DOHH2 (cell line): ENCODE measurements around the gene FOXN3.

ENCODE experiments used
- H3F3A ChIP-seq: fragments of 200-600 bp; sonication (generic), shearing (Covaris generic); 2 replicates; pipeline ENCODE4 v1.6.0; 2016; ENCODE audit warnings: antibody characterized with exemption, mild to moderate bottlenecking; ENCODE audit not compliant: control insufficient read depth, insufficient read depth
- H3K27ac ChIP-seq: fragments of 200-600 bp; sonication (generic); 2 replicates; pipeline ENCODE4 v1.5.1; 2014; ENCODE audit warnings: low read depth, mild to moderate bottlenecking, low read length, moderate library complexity
- H3K27me3 ChIP-seq: fragments of 200-600 bp; sonication (generic); 2 replicates; pipeline ENCODE4 v1.6.1; 2014; ENCODE audit warnings: mild to moderate bottlenecking, low read length, mixed read lengths; ENCODE audit not compliant: control insufficient read depth
- H3K36me3 ChIP-seq: fragments of 200-600 bp; sonication (generic); 2 replicates; pipeline ENCODE4 v1.6.1; 2014; ENCODE audit warnings: mild to moderate bottlenecking, low read length, moderate library complexity, mixed read lengths; ENCODE audit not compliant: control insufficient read depth
- H3K4me1 ChIP-seq: fragments of 200-600 bp; sonication (generic); 2 replicates; pipeline ENCODE4 v1.6.1; 2014; ENCODE audit warnings: mild to moderate bottlenecking, low read length, mixed read lengths; ENCODE audit not compliant: control insufficient read depth
- H3K4me2 ChIP-seq: fragments of 200-600 bp; sonication (generic); 2 replicates; pipeline ENCODE4 v1.6.0; 2014; ENCODE audit warnings: mild to moderate bottlenecking, low read length, moderate library complexity
- H3K4me3 ChIP-seq: fragments of 200-600 bp; sonication (generic); 2 replicates; pipeline ENCODE4 v1.5.1; 2014; ENCODE audit warnings: mild to moderate bottlenecking, low read length, mixed read lengths
- H3K79me2 ChIP-seq: fragments of 200-600 bp; sonication (generic); 2 replicates; pipeline ENCODE4 v1.6.1; 2014; ENCODE audit warnings: mild to moderate bottlenecking, low read length, mixed read lengths; ENCODE audit not compliant: control insufficient read depth
- H3K9me2 ChIP-seq: fragments of 200-600 bp; sonication (generic); replicated peaks from 2 replicates; pipeline ENCODE4 v1.6.1; 2014; ENCODE audit warnings: mild to moderate bottlenecking, low read length, mixed read lengths; ENCODE audit not compliant: control insufficient read depth
- H3K9me3 ChIP-seq: fragments of 200-600 bp; sonication (generic); 2 replicates; pipeline ENCODE4 v1.6.1; 2014; ENCODE audit warnings: antibody characterized with exemption, low read length, mixed read lengths; ENCODE audit not compliant: control insufficient read depth, insufficient read depth
- H4K20me1 ChIP-seq: fragments of 200-600 bp; sonication (generic); 2 replicates; pipeline ENCODE4 v1.6.0; 2014; ENCODE audit warnings: low read depth, mild to moderate bottlenecking, antibody characterized with exemption, low read length, moderate library complexity; ENCODE audit not compliant: control insufficient read depth, insufficient read depth
- EZH2phosphoT487 ChIP-seq: fragments of 200-600 bp; sonication (generic); IDR thresholded peaks from 2 replicates; pipeline ENCODE4 v1.6.1; 2017; ENCODE audit warnings: borderline replicate concordance, mild to moderate bottlenecking, antibody characterized with exemption, low read length, moderate library complexity, mixed read lengths
- TF ChIP-seq, protein P1 (sequence below): fragments of 200-600 bp; sonication (generic); IDR thresholded peaks from one replicate; pipeline ENCODE4 v1.5.1; 2014; ENCODE audit warnings: antibody characterized with exemption, mild to moderate bottlenecking, low read depth, low read length; ENCODE audit not compliant: poor library complexity, severe bottlenecking

FOXN3 gene

DNA sequence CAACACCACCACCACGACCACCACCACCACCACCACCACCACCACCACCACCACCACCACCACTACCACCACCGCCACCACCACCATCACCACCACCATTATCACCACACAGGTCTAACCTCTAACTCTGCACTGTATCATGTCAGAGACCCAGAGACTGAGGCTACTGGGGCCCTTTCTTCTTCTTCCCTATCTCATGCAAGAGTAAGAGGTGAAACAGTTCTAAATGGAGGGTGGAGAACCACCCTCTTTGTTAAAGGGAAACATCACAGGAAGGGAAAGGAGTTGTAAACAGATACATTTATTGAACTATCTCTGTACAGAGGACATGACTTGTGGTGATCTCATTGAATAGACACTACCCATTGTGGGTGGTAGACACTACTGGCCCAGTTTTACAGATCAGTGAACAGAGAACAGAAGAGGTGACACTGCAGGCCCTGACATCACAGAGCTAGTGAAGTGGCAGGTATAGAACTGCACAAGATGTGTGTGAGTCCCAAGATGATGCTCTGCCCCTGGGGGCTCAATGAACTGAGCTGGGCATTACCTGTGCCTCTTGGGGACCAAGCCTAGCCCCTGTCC lies 91.6 kb downstream of the FOXN3 start:
- TF ChIP-seq, protein P1, sequence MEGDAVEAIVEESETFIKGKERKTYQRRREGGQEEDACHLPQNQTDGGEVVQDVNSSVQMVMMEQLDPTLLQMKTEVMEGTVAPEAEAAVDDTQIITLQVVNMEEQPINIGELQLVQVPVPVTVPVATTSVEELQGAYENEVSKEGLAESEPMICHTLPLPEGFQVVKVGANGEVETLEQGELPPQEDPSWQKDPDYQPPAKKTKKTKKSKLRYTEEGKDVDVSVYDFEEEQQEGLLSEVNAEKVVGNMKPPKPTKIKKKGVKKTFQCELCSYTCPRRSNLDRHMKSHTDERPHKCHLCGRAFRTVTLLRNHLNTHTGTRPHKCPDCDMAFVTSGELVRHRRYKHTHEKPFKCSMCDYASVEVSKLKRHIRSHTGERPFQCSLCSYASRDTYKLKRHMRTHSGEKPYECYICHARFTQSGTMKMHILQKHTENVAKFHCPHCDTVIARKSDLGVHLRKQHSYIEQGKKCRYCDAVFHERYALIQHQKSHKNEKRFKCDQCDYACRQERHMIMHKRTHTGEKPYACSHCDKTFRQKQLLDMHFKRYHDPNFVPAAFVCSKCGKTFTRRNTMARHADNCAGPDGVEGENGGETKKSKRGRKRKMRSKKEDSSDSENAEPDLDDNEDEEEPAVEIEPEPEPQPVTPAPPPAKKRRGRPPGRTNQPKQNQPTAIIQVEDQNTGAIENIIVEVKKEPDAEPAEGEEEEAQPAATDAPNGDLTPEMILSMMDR = no peak
- no peak for TF ChIP-seq EZH2phosphoT487
- no peaks in the 10 kb centered on the region for H3K9me3 ChIP-seq
- H3K36me3 ChIP-seq = 0 out of 2 replicates have a peak, but pooled peaks cover 3% of the 10 kb centered on the region

DNA sequence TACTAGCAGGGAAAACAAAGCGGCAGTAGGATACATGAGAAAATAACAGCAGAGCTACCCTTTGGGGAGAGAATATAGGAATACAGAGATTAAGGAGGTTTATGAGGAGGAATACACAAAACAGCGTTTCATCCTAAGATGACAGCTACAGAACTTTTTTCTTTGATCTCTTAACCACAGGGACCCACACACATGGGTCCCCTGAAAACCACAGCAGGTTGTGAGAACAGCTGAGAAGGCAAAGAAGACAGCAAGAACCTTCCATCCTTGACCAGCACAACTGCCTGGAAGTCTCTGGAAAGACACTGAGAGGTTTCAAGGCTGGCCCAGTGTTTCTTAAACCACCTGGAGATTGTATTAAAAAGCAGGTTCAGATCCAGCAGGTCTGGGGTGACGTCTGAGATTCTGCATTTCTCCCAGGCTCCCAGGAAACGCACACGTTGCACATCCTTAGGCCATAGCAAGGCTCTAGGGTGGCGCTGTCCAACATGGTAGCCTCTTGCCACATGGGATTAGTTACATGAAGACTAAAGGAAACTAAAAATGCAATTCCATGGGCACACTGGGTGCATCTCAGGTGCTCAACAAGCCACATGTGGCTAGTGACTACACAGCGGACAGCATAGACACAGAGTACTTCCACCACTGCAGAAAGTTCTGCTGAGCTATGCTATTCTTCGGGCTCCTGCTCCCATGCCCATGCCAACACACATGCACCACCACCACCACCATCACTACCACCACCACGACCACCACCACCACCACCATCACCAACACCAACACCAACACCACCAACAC lies 92.3 kb downstream of the FOXN3 start:
- Histone ChIP-seq H3K4me2 (peak overlapping the region; percentile 2; the same call in 1 of the 2 replicates), H3K9me3 (no peaks in the 10 kb centered on the region), H4K20me1 (no peaks in the 10 kb centered on the region), H3K27me3 (no peaks in the 10 kb centered on the region), H3K79me2 (peaks cover 18% of the 10 kb centered on the region), H3K36me3 (0 out of 2 replicates have a peak, but pooled peaks cover 3% of the 10 kb centered on the region), H3K27ac (no peak overlapping the region), H3K4me3 (no peak overlapping the region), H3F3A (no peaks in the 10 kb centered on the region), H3K4me1 (peaks cover 49% of the 10 kb centered on the region), H3K9me2 (no peaks in the 10 kb centered on the region)
- TF ChIP-seq, protein P1 = no peak
- no peak for TF ChIP-seq EZH2phosphoT487

More for the DNA sequence above, 91.6 kb downstream of the FOXN3 start:
- no peak overlapping the region for H3K27ac ChIP-seq
- peaks cover 24% of the 10 kb centered on the region for H3K79me2 ChIP-seq
- no peaks in the 10 kb centered on the region for H3K9me2 ChIP-seq
- no peaks in the 10 kb centered on the region for H3K27me3 ChIP-seq
- H3K4me2 ChIP-seq = no peak overlapping the region
- no peak overlapping the region for H3K4me3 ChIP-seq
- no peaks in the 10 kb centered on the region for H4K20me1 ChIP-seq
- peaks cover 56% of the 10 kb centered on the region for H3K4me1 ChIP-seq
- H3F3A ChIP-seq = peaks cover 2% of the 10 kb centered on the region; the same call in 1 of the 2 replicates

DNA sequence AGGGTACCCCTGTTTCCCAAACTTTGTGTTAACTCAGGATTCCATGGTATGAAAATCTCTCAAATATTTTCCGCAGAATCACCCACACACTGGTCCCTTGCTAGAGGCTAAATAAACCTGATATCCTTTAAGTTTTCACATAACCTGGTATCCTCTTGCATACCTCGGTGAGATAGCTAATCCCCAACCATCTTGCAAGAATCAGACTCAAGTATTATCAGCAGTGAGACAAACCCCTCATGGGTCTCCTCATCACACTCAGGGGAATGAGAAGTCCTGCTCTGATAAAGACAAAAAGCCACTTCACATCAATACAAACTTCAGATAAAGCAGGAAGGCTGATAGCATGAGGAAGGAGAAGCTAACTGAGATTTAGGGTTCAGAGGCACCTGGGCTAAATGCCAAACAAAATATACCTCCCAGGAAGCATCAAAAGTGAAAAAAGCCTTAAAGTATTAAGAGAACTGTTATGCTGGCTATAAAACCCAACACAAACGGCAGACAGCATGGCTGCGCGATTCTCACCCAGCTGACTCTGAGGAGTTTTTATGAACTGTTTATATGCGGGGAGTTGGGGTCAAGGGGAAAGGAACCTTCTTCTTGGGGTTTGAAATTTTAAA lies 96.5 kb downstream of the FOXN3 start:
- no peak overlapping the region for H3K27ac ChIP-seq
- no peaks in the 10 kb centered on the region for H4K20me1 ChIP-seq
- TF ChIP-seq, protein P1 = no peak
- TF ChIP-seq EZH2phosphoT487 = no peak
- peaks cover 39% of the 10 kb centered on the region for H3K4me1 ChIP-seq
- H3K79me2 ChIP-seq = peaks cover 16% of the 10 kb centered on the region
- H3K4me3 ChIP-seq = no peak overlapping the region
- peaks cover 10% of the 10 kb centered on the region; the same call in 1 of the 2 replicates for H3K36me3 ChIP-seq
- H3K9me3 ChIP-seq = peaks cover 4% of the 10 kb centered on the region; the same call in 1 of the 2 replicates
- H3F3A ChIP-seq = no peaks in the 10 kb centered on the region
- H3K27me3 ChIP-seq = no peaks in the 10 kb centered on the region
- no peak overlapping the region for H3K4me2 ChIP-seq
- no peaks in the 10 kb centered on the region for H3K9me2 ChIP-seq
